Stomach (tissue), 4 donors: ENCODE measurements around the gene ETV5.

ENCODE experiments used
- EP300 ChIP-seq: sonication (generic); formaldehyde crosslinking; IDR thresholded peaks from one replicate; pipeline ENCODE4 v1.6.1; 2017; ENCODE audit warnings: antibody characterized with exemption
- POLR2A ChIP-seq, 4 donors: fragments of 450-650 bp; IDR thresholded peaks; one replicate each; pipeline ENCODE4 v1.6.1; 2016; ENCODE audit warnings: antibody characterized with exemption in 4 of 4, control low read depth in 2 of 4, mild to moderate bottlenecking in 1 of 4, moderate library complexity in 1 of 4
- TF ChIP-seq, protein P1 (sequence below), 7 experiments: fragments of 450-650 bp in 4 of 7; fragments of 200-600 bp in 3 of 7; sonication (generic) in 3 of 7; IDR thresholded peaks; one replicate each; pipeline ENCODE4 v1.5.1; 2016 to 2019; ENCODE audit warnings: antibody characterized with exemption in 7 of 7, control low read depth in 2 of 7, mild to moderate bottlenecking in 1 of 7

DNA sequence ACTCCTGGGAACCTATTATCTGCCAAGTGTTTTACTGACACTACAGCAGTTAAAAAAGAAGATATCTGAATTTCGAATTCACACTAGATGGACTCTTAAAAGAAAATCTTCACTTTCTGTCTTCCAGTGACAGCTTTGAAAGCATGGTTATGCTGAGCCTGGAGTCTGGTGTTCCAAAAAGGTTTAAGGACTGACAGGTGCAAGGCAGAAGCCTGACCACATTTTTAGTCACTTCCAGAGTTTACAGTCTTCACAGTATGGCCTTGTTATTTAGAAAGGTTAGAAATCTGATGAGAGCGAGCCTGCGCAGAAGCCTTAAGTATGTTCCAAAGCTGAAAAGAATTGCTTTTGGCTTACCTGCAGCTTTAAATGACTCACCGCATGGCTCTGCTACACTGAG, 59.9 kb downstream of the ETV5 start:
- TF ChIP-seq POLR2A (IDR thresholded peaks at IDR 0.05) (no peak), EP300 (no peak)
- TF ChIP-seq, protein P1, sequence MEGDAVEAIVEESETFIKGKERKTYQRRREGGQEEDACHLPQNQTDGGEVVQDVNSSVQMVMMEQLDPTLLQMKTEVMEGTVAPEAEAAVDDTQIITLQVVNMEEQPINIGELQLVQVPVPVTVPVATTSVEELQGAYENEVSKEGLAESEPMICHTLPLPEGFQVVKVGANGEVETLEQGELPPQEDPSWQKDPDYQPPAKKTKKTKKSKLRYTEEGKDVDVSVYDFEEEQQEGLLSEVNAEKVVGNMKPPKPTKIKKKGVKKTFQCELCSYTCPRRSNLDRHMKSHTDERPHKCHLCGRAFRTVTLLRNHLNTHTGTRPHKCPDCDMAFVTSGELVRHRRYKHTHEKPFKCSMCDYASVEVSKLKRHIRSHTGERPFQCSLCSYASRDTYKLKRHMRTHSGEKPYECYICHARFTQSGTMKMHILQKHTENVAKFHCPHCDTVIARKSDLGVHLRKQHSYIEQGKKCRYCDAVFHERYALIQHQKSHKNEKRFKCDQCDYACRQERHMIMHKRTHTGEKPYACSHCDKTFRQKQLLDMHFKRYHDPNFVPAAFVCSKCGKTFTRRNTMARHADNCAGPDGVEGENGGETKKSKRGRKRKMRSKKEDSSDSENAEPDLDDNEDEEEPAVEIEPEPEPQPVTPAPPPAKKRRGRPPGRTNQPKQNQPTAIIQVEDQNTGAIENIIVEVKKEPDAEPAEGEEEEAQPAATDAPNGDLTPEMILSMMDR (IDR thresholded peaks at IDR 0.05), result no peak
